Brain microvascular endothelial cell (primary cell): ENCODE measurements around the gene UBALD2.

Experiments
- DNase-seq: peaks from one replicate; pipeline ENCODE4 v3.0.0-alpha.2; 2020
- H3K27ac ChIP-seq: fragments of 250-450 bp; sonication (Bioruptor Pico); 2 replicates; pipeline ENCODE4 v1.5.1; 2020; ENCODE audit warnings: mild to moderate bottlenecking, moderate library complexity
- H3K27me3 ChIP-seq: fragments of 250-450 bp; sonication (Bioruptor Pico); replicated peaks from 2 replicates; pipeline ENCODE4 v1.5.1; 2020; ENCODE audit warnings: mild to moderate bottlenecking
- H3K36me3 ChIP-seq: fragments of 250-450 bp; sonication (Bioruptor Pico); replicated peaks from 2 replicates; pipeline ENCODE4 v1.5.1; 2020; ENCODE audit warnings: mild to moderate bottlenecking
- H3K4me3 ChIP-seq: 2 replicates; pipeline ENCODE4 v1.5.1; 2011; ENCODE audit warnings: low read depth, mild to moderate bottlenecking, control low read depth, low read length, moderate library complexity
- CTCF ChIP-seq: IDR thresholded peaks from 2 replicates; pipeline ENCODE4 v1.5.1; 2011; ENCODE audit warnings: low read depth, mild to moderate bottlenecking, moderate library complexity, low read length, control low read depth, inconsistent platforms; ENCODE audit errors: missing control alignments
- in situ Hi-C: cut with HindIII; loops from 2 replicates; pipeline ENCODE4 v1.10.0; 2017; ENCODE audit warnings: low sequenced_read_pairs, low pct_ligation_motif_present

Gene UBALD2

GRCh38 chr17:76274112-76274956 lies 9.2 kb downstream of the UBALD2 start:
- in situ Hi-C loops, result loop anchor here (25.0 kb wide), 1 partner anchor 112 kb away; no protein-coding TSS in a partner anchor
- DNase-seq, result no peak
- no peak overlapping the region for H3K27ac ChIP-seq
- no peak overlapping the region for H3K4me3 ChIP-seq
- H3K27me3 ChIP-seq, result no peaks in the 10 kb centered on the region
- no peak for TF ChIP-seq CTCF
- H3K36me3 ChIP-seq, result no peaks in the 10 kb centered on the region

DNA sequence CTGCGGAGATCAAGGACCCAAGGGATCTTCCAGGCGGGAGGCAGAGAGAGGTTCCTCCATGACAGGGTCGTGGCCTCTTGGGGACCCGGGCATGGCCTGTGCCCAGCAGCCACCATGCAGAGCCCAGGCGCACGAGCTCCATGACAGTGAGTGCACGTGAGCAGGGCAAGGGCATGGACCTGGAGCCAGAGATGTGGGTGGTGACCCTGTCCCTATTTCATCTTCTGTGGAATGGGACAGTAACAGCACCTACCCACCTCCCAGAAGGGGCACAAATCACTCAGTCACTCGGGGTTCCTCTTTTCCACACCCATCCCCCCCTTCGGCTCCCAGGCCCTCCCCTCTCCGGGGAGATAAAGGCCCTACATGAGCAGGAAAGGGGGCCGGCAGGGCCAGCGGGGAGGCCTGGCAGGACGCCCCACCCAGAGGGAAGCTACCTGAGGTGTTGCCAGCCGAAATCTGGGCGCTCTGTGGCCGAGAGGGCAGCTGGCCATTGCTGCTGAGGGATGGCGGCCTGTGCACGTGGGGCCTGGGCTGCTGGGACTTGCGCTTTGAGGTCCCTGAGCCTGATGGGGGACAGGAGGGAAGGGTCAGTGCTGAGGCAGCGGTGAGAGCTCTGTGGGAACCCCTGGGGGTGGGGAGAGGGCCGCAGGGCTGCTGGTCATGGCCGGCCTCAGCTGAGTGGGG lies 10.4 kb downstream of the UBALD2 start:
- Histone ChIP-seq H3K27ac (no peak overlapping the region), H3K4me3 (no peak overlapping the region), H3K27me3 (no peaks in the 10 kb centered on the region), H3K36me3 (no peaks in the 10 kb centered on the region)
- in situ Hi-C loops, result no loop called here
- DNase-seq, result no peak
- no peak for TF ChIP-seq CTCF

- Histone ChIP-seq H3K4me3 (no peak overlapping the region), H3K36me3 (no peaks in the 10 kb centered on the region), H3K27ac (no peak overlapping the region), H3K27me3 (no peaks in the 10 kb centered on the region)
- TF ChIP-seq CTCF, result no peak
- in situ Hi-C loops, result no loop called here
- DNase-seq, result no peak
Measured at GRCh38 chr17:76276069-76276431, 10.9 kb downstream of the UBALD2 start.

DNA sequence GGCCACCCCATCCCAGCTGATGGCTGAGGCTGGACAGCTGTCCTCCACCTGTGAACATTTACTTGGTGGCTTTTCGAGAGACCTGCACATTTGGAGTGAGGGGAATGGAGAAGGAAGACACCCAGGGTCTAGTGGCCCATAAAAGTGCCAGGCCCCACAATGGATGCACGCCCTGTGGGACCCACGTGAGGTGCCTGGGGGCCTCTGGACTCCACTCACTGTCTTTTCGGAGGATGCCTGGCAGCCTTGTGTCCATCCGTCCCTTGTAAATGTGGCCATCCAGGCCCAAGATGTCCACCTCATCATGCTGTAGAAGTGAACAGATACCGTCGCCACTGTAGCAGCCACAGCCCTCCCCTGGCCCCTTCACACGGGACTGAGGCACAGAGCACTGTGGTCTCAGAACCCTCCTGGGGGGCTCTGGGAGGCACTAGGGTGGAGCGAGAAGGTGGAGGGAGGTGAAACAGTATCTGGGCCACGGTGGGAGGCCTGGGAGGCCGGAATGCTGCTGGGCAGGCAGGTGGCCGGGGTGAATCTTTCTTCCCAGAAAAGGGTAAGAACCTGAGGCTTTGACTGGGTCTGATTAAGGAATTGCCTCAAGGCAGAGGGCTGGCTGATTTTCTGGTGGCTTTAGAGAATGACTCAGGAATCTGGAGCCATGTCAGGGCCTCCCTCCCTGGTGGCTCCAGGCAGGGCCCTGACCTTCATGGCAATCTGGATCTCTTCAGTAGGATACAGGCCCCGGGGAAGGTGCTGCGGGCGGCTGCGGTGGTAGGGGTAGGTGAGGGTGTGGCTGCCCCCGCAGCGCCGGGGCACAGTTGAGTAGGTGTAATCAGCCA lies 11.5 kb downstream of the UBALD2 start:
- no peak overlapping the region for H3K27ac ChIP-seq
- in situ Hi-C loops, result no loop called here
- TF ChIP-seq CTCF, result no peak
- no peak for DNase-seq
- no peaks in the 10 kb centered on the region for H3K27me3 ChIP-seq
- no peaks in the 10 kb centered on the region for H3K36me3 ChIP-seq
- no peak overlapping the region for H3K4me3 ChIP-seq

- in situ Hi-C loops, result no loop called here
- Histone ChIP-seq H3K4me3 (no peak overlapping the region), H3K27ac (no peak overlapping the region)
Measured at GRCh38 chr17:76277300-76278267, 12.4 kb downstream of the UBALD2 start.

More at GRCh38 chr17:76277300-76278267, 12.4 kb downstream of the UBALD2 start:
- no peaks in the 10 kb centered on the region for H3K36me3 ChIP-seq
- DNase-seq, result no peak
- no peaks in the 10 kb centered on the region for H3K27me3 ChIP-seq
- no peak for TF ChIP-seq CTCF
